GM23248 (cell line): Measurements from ENCODE around the gene PNMT.

Experiments
- EZH2 ChIP-seq: fragments of 200-600 bp; sonication (generic); IDR thresholded peaks from 2 replicates; pipeline ENCODE4 v1.6.1; 2018; ENCODE audit warnings: antibody characterized with exemption, mild to moderate bottlenecking; ENCODE audit not compliant: insufficient read depth, poor library complexity, severe bottlenecking
- EZH2phosphoT487 ChIP-seq: fragments of 200-600 bp; sonication (generic); IDR thresholded peaks from 2 replicates; pipeline ENCODE4 v1.6.1; 2018; ENCODE audit warnings: antibody characterized with exemption, moderate library complexity, mild to moderate bottlenecking, low read depth; ENCODE audit not compliant: insufficient read depth

- TF ChIP-seq EZH2phosphoT487 (no peak), EZH2 (no peak)
Observed at GRCh38 chr17:39621523-39622379, 46.5 kb upstream of the PNMT start.
